Mucosa of rectum (tissue), 2 donors: ENCODE data around the gene TSNAX.

Experiments used
- H3K27ac ChIP-seq, 2 donors: one replicate each; pipeline ENCODE4 v1.7.0; 2013; ENCODE audit warnings: inconsistent platforms in 2 of 2, low read depth in 2 of 2, low read length in 2 of 2
- H3K27me3 ChIP-seq, 2 donors: one replicate each; pipeline ENCODE4 v1.7.0; 2013; ENCODE audit warnings: low read length in 2 of 2; ENCODE audit not compliant: control insufficient read depth in 2 of 2, insufficient read depth in 2 of 2
- H3K36me3 ChIP-seq, 2 donors: one replicate each; pipeline ENCODE4 v1.7.0; 2013; ENCODE audit warnings: low read length in 2 of 2; ENCODE audit not compliant: control insufficient read depth in 2 of 2, insufficient read depth in 2 of 2
- H3K4me1 ChIP-seq, 2 donors: one replicate each; pipeline ENCODE4 v1.7.0; 2013; ENCODE audit warnings: low read length in 2 of 2, mild to moderate bottlenecking in 1 of 2; ENCODE audit not compliant: control insufficient read depth in 2 of 2, insufficient read depth in 2 of 2
- H3K4me3 ChIP-seq, 2 donors: one replicate each; pipeline ENCODE4 v1.7.0; 2013; ENCODE audit warnings: low read length in 2 of 2
- H3K9ac ChIP-seq, 2 donors: one replicate each; pipeline ENCODE4 v1.7.0; 2013; ENCODE audit warnings: low read length in 2 of 2, low read depth in 1 of 2, mild to moderate bottlenecking in 1 of 2
- H3K9me3 ChIP-seq, 2 donors: one replicate each; pipeline ENCODE4 v1.7.0; 2013; ENCODE audit warnings: low read length in 2 of 2; ENCODE audit not compliant: control insufficient read depth in 2 of 2
- donor health status: healthy.
- donor health status: Normal muscosa, but diverticular disease.

TSNAX gene

GRCh38 chr1:231540847-231541246, 12.4 kb downstream of the TSNAX start:
- Histone ChIP-seq H3K27ac (no peak overlapping the region), H3K9ac (no peak overlapping the region), H3K36me3 (peaks cover 21 to 27% of the 10 kb centered on the region in 2 donors), H3K4me3 (no peak overlapping the region), H3K27me3 (no peaks in the 10 kb centered on the region), H3K9me3 (no peaks in the 10 kb centered on the region), H3K4me1 (no peaks in the 10 kb centered on the region)

GRCh38 chr1:231541842-231542241, 13.4 kb downstream of the TSNAX start:
- Histone ChIP-seq H3K27ac (no peak overlapping the region), H3K4me3 (no peak overlapping the region), H3K4me1 (no peaks in the 10 kb centered on the region), H3K9me3 (no peaks in the 10 kb centered on the region), H3K36me3 (peaks cover 18 to 26% of the 10 kb centered on the region in 2 donors), H3K9ac (no peak overlapping the region), H3K27me3 (no peaks in the 10 kb centered on the region)

DNA sequence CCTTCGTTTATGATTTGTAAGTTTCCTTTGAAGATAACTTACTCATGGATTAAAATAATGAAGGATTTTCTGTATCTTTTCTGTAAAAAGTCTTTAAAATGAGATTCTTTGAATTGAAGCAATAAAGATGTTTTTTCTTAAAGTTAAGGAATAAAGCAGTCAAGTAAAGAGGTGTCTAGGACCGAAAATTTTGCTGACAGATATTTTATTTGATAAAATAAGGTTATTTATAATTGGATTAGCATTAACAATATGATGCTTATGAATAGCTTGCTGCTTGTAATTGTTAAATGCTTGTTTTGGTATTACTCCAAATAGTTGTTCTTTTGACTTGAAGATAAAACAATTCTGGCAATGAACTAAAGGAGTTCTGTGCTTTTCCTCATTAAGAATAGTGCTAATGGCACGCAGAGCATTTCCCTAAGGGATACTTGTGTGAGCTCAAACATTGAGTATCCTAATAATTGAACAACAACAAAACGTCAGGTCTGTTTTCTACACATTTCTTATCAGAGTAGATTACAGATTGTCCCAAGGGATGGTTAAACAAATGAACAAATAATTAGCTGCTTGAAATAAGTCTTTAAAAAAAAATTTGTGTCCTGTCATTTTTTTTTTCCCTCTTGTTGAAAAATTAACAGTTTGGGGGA, 16.6 kb downstream of the TSNAX start:
- Histone ChIP-seq H3K27ac (no peak overlapping the region), H3K27me3 (no peaks in the 10 kb centered on the region), H3K9ac (no peak overlapping the region), H3K9me3 (no peaks in the 10 kb centered on the region), H3K36me3 (peaks cover 17% of the 10 kb centered on the region in 2 donors), H3K4me1 (no peaks in the 10 kb centered on the region), H3K4me3 (no peak overlapping the region)

DNA sequence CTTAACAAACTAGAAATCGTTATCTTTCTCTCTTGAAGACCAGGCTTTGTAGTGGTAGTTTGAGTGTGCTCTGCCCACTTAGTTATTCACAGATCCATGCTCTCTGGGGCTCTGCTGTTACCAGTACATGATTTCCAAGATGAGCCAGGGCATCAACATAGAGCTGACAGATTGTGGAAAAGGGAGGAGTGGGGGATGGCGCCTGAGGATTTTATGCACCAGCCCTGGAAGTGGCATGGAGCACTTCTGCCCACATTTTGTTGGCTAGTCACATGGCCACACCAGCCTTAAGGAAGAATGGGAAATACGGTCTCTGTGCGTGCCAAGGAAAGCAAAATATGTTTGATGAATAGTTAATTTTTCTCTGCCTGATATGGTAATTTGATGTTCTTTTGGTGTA, 18.2 kb downstream of the TSNAX start:
- no peaks in the 10 kb centered on the region for H3K9me3 ChIP-seq
- no peaks in the 10 kb centered on the region for H3K27me3 ChIP-seq
- H3K27ac ChIP-seq = no peak overlapping the region

DNA sequence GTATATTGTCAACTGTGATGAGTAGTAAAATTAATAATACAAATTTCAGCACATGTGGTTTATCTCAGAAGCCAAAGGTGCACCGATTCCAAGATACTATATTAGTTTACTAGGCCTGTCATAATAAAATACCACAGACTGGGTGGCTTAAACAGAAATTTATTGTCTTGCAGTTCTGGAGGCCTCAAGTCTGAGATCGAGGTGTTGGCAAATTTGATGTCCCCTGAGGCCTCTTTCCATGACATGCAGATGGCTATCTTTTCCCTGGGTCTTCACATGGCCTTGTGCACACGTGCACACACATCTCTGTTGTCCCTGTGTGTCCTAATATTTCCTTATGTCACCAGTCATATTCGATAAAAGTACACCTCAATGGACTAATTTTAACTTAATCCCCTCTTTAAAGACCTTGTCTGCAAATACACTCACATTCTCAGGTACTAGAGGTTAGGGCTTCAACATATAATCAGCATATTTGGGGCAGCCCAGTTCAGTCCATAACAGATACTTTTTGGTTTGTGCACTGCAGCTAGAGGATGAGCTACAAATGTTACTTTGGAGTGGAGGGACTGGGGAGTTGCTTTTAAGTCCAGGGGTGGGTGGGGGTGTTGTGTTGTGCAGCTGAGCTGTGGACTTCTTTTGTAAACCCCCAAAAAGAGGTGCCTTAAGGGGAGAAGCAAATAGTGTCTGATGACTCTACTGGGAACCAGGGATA, 21.4 kb downstream of the TSNAX start:
- Histone ChIP-seq H3K4me3 (no peak overlapping the region), H3K9ac (no peak overlapping the region), H3K27me3 (no peaks in the 10 kb centered on the region), H3K4me1 (no peaks in the 10 kb centered on the region), H3K9me3 (no peaks in the 10 kb centered on the region), H3K36me3 (peaks cover 4 to 6% of the 10 kb centered on the region in 2 donors), H3K27ac (no peak overlapping the region)

More for the DNA sequence above, 18.2 kb downstream of the TSNAX start:
- no peaks in the 10 kb centered on the region for H3K4me1 ChIP-seq
- peaks cover 11 to 17% of the 10 kb centered on the region in 2 donors for H3K36me3 ChIP-seq
- H3K4me3 ChIP-seq = no peak overlapping the region
- no peak overlapping the region for H3K9ac ChIP-seq

- no peak overlapping the region for H3K9ac ChIP-seq
- no peaks in the 10 kb centered on the region for H3K4me1 ChIP-seq
- no peaks in the 10 kb centered on the region for H3K27me3 ChIP-seq
- H3K27ac ChIP-seq = no peak overlapping the region
- H3K36me3 ChIP-seq = peaks cover 4 to 6% of the 10 kb centered on the region in 2 donors
- no peaks in the 10 kb centered on the region for H3K9me3 ChIP-seq
- no peak overlapping the region for H3K4me3 ChIP-seq
These were observed 21.9 kb downstream of the TSNAX start for GRCh38 chr1:231550448-231550781.

- Histone ChIP-seq H3K9me3 (no peaks in the 10 kb centered on the region), H3K9ac (no peak overlapping the region), H3K4me3 (no peak overlapping the region), H3K27me3 (no peaks in the 10 kb centered on the region), H3K27ac (no peak overlapping the region), H3K36me3 (peaks cover 4 to 5% of the 10 kb centered on the region in 2 donors), H3K4me1 (no peaks in the 10 kb centered on the region)
These were observed 24.9 kb downstream of the TSNAX start for GRCh38 chr1:231553320-231553719.

GRCh38 chr1:231554969-231555368, 26.5 kb downstream of the TSNAX start:
- H3K4me3 ChIP-seq = no peak overlapping the region
- H3K36me3 ChIP-seq = peaks cover 0 to 4% of the 10 kb centered on the region in 2 donors
- H3K9ac ChIP-seq = no peak overlapping the region
- H3K27ac ChIP-seq = no peak overlapping the region
- H3K9me3 ChIP-seq = no peaks in the 10 kb centered on the region
- H3K4me1 ChIP-seq = no peaks in the 10 kb centered on the region
- H3K27me3 ChIP-seq = no peaks in the 10 kb centered on the region

DNA sequence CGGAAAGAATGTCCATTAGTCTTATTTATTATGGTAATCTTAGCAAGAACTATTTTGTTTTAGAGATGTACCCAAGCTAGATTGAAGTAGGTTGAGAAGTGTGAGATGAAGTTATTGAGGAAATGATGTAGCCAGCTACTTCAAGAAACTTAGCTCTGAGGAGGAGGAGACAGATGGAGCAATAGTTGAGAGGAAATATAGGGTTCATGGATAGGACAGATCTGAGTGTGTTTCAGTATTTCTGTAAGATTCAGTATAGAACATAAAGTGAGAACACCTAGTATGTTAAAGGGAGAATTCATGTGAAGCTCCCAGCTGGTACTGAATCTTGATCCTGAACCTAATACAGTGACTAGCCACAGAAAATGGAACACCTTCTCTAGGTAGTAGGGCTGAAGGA, 28.9 kb downstream of the TSNAX start:
- H3K36me3 ChIP-seq = peaks cover 3 to 7% of the 10 kb centered on the region in 2 donors
- H3K4me1 ChIP-seq = peaks cover 0 to 6% of the 10 kb centered on the region in 2 donors

GRCh38 chr1:231557898-231558707, 29.6 kb downstream of the TSNAX start:
- Histone ChIP-seq H3K9ac (no peak overlapping the region), H3K27me3 (no peaks in the 10 kb centered on the region), H3K9me3 (no peaks in the 10 kb centered on the region), H3K36me3 (peaks cover 3 to 7% of the 10 kb centered on the region in 2 donors), H3K4me3 (no peak overlapping the region), H3K27ac (no peak overlapping the region), H3K4me1 (peaks cover 0 to 6% of the 10 kb centered on the region in 2 donors)

More for the DNA sequence above, 28.9 kb downstream of the TSNAX start:
- Histone ChIP-seq H3K4me3 (no peak overlapping the region), H3K27ac (no peak overlapping the region), H3K27me3 (no peaks in the 10 kb centered on the region), H3K9ac (no peak overlapping the region), H3K9me3 (no peaks in the 10 kb centered on the region)
